OCI-LY7 (cell line): ENCODE measurements around the gene DNAH14.

Experiments
- EZH2phosphoT487 ChIP-seq: fragments of 200-600 bp; sonication (generic); IDR thresholded peaks from 2 replicates; pipeline ENCODE4 v1.6.1; 2018; ENCODE audit warnings: low read depth, borderline replicate concordance, mild to moderate bottlenecking, mixed run types, antibody characterized with exemption, low read length, moderate library complexity, mixed read lengths
- TF ChIP-seq, protein P1 (sequence below): fragments of 200-600 bp; sonication (generic); conservative IDR thresholded peaks from 2 replicates; pipeline ENCODE4 v1.5.1; 2014; ENCODE audit warnings: mild to moderate bottlenecking, antibody characterized with exemption, low read length, moderate library complexity, mixed read lengths

DNA sequence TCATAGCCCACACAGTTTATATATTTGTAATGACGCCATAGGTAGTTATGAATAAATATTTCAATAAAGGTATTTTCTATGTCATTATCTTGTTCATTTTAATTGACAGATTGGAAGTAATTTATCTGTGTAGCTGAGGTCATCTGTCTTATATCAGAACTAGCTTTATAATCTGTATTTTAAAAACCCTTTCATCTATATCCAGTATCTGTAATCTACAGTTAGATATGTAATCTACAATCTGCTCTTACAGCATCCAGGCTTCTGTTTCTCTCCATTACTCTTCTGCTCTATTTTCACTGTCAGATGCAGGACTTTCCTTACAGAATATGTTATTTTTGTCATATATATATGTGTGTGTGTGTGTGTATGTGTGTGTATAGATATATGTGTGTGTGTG, 360.8 kb downstream of the DNAH14 start:
- TF ChIP-seq, protein P1, sequence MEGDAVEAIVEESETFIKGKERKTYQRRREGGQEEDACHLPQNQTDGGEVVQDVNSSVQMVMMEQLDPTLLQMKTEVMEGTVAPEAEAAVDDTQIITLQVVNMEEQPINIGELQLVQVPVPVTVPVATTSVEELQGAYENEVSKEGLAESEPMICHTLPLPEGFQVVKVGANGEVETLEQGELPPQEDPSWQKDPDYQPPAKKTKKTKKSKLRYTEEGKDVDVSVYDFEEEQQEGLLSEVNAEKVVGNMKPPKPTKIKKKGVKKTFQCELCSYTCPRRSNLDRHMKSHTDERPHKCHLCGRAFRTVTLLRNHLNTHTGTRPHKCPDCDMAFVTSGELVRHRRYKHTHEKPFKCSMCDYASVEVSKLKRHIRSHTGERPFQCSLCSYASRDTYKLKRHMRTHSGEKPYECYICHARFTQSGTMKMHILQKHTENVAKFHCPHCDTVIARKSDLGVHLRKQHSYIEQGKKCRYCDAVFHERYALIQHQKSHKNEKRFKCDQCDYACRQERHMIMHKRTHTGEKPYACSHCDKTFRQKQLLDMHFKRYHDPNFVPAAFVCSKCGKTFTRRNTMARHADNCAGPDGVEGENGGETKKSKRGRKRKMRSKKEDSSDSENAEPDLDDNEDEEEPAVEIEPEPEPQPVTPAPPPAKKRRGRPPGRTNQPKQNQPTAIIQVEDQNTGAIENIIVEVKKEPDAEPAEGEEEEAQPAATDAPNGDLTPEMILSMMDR = no peak
- TF ChIP-seq EZH2phosphoT487 = no peak
